Thyroid gland (tissue), 4 donors: ENCODE measurements around the gene RPP38. TPM values are rescaled to one million over a fixed set of nuclear protein-coding genes. Genes with fewer than 3 reads are reported as not detected.

Experiments
- DNase-seq, 2 donors: peaks; one replicate each; pipeline ENCODE4 v3.0.0-alpha.2; 2019
- H3K27ac ChIP-seq, 3 donors: fragments of 200-600 bp; sonication (generic); 1 replicate in 2 of 3; 2 replicates in 1 of 3; pipeline ENCODE4 v1.5.1; 2016 to 2019; ENCODE audit warnings: mild to moderate bottlenecking in 1 of 3, moderate library complexity in 1 of 3
- H3K27me3 ChIP-seq: fragments of 200-600 bp; sonication (generic); one replicate; pipeline ENCODE4 v1.5.1; 2019
- H3K36me3 ChIP-seq, 2 donors: fragments of 200-600 bp; sonication (generic); one replicate each; pipeline ENCODE4 v1.5.1; 2016 to 2019
- H3K4me1 ChIP-seq, 2 donors: fragments of 200-600 bp; sonication (generic); one replicate each; pipeline ENCODE4 v1.5.1; 2017 to 2019
- H3K4me3 ChIP-seq, 3 donors: fragments of 200-600 bp; sonication (generic); replicated peaks in 1 of 3; 1 replicate in 2 of 3; 2 replicates in 1 of 3; pipeline ENCODE4 v1.5.1; 2016; ENCODE audit warnings: mild to moderate bottlenecking in 1 of 3
- H3K9me3 ChIP-seq: fragments of 200-600 bp; sonication (generic); one replicate; pipeline ENCODE4 v1.5.1; 2017
- POLR2A ChIP-seq, 2 donors: fragments of 450-650 bp; IDR thresholded peaks; one replicate each; pipeline ENCODE4 v1.6.1; 2017; ENCODE audit warnings: antibody characterized with exemption in 2 of 2, mild to moderate bottlenecking in 2 of 2, moderate library complexity in 1 of 2
- WGBS, 2 donors: methylation state at CpG; one replicate each; pipeline ENCODE4 v1.1.5; 2017; 5-methylcytosine and 5-hydroxymethylcytosine counted together
- intact Hi-C: fragments of 100-400 bp; cut with DNase I; formaldehyde crosslinking; loops from one replicate; pipeline ENCODE4 v1.15.1; 2023
- total RNA-seq, 4 donors: library from RNA; depleted of rRNA; stranded (reverse); fragments of >200 nt; gene quantifications; one replicate each; pipeline ENCODE4 v1.2.3, GENCODE V29; 2016
- TF ChIP-seq, protein P1 (sequence below), 6 experiments: fragments of 200-600 bp in 3 of 6; fragments of 450-650 bp in 3 of 6; sonication (generic) in 3 of 6; IDR thresholded peaks; one replicate each; pipeline ENCODE4 v1.5.1; 2016 to 2019; ENCODE audit warnings: antibody characterized with exemption in 6 of 6, mild to moderate bottlenecking in 2 of 6, inconsistent platforms in 1 of 6, moderate library complexity in 1 of 6

RPP38 gene
- total RNA-seq, 4 donors from 2014 or later: 17.0 to 28.5 (median 19.3) TPM

DNA sequence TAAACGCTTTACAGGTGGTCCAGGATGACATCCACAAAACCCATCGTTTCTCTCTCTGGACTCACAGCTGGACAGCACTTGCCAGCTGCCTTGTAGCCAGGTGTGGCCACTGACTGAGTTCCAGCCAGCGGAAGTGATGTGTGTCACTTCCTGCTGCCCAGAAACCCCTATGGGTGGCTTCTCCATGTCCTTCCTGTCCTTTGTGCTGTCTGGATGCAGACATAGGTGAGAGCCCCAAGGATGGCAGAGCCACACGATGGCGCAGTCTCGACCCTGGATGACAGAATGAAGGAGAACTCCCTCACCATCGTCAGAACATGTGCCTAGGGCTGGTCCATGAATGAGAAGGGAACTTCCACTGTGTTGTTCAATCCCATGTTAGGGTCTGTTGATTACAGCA, 49.2 kb downstream of the RPP38 start:
- H3K27me3 ChIP-seq: no peaks in the 10 kb centered on the region
- H3K4me3 ChIP-seq: no peak overlapping the region
- no peak for DNase-seq
- H3K36me3 ChIP-seq: no peaks in the 10 kb centered on the region
- no peak overlapping the region for H3K27ac ChIP-seq
- TF ChIP-seq, protein P1, sequence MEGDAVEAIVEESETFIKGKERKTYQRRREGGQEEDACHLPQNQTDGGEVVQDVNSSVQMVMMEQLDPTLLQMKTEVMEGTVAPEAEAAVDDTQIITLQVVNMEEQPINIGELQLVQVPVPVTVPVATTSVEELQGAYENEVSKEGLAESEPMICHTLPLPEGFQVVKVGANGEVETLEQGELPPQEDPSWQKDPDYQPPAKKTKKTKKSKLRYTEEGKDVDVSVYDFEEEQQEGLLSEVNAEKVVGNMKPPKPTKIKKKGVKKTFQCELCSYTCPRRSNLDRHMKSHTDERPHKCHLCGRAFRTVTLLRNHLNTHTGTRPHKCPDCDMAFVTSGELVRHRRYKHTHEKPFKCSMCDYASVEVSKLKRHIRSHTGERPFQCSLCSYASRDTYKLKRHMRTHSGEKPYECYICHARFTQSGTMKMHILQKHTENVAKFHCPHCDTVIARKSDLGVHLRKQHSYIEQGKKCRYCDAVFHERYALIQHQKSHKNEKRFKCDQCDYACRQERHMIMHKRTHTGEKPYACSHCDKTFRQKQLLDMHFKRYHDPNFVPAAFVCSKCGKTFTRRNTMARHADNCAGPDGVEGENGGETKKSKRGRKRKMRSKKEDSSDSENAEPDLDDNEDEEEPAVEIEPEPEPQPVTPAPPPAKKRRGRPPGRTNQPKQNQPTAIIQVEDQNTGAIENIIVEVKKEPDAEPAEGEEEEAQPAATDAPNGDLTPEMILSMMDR (IDR thresholded peaks at IDR 0.05): no peak
- TF ChIP-seq POLR2A (IDR thresholded peaks at IDR 0.05): no peak
- H3K9me3 ChIP-seq: no peaks in the 10 kb centered on the region
- peaks cover 0 to 3% of the 10 kb centered on the region in 2 donors for H3K4me1 ChIP-seq
- intact Hi-C loops: no loop called here
- WGBS, 2 donors: 76 to 87% methylated on average over 7 of the region's 7 CpGs

DNA sequence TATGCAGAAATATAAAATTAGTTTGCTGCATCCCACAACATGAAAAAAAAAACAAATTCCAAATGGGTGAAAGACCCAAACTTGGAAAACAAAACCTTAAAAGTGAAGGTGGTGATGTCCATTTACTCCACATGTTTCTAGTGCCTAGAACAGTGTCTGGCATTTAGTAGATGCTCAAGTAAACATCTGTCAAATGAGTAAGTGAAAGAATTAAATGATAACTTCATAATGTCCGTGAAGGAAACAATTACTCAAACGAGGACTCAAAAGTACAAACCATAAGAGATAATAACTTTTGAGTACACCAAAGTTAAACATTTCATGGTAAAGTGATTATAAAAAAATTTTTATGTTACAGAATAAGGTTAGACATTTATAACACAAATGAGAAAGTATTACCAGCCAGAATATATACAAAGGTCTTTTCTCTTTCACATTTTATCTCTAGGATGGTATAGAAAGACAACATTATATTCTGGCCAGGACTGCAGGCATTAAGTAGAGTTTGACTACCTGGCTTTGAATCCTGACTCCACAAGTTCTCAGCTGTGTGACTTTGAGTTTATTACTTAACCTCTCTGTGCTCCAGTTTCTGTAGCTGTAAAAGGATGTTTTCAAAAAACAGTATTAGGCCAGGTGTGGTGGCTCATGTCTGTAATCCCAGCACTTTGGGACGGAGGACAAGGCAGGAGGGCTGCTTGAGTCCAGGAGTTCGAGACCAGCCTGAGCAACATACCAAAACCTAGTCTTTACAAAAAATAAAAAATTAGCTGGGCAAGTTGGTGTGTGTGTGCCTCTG, 50.6 kb downstream of the RPP38 start:
- intact Hi-C loops: no loop called here
- 93% methylated on average over 4 of the region's 4 CpGs for WGBS, 2 donors
- Histone ChIP-seq H3K27ac (no peak overlapping the region), H3K27me3 (no peaks in the 10 kb centered on the region), H3K4me3 (no peak overlapping the region), H3K9me3 (no peaks in the 10 kb centered on the region), H3K36me3 (no peaks in the 10 kb centered on the region), H3K4me1 (no peaks in the 10 kb centered on the region)
- no peak for DNase-seq
- no peak for TF ChIP-seq POLR2A (IDR thresholded peaks at IDR 0.05)
- TF ChIP-seq, protein P1 (IDR thresholded peaks at IDR 0.05): no peak

DNA sequence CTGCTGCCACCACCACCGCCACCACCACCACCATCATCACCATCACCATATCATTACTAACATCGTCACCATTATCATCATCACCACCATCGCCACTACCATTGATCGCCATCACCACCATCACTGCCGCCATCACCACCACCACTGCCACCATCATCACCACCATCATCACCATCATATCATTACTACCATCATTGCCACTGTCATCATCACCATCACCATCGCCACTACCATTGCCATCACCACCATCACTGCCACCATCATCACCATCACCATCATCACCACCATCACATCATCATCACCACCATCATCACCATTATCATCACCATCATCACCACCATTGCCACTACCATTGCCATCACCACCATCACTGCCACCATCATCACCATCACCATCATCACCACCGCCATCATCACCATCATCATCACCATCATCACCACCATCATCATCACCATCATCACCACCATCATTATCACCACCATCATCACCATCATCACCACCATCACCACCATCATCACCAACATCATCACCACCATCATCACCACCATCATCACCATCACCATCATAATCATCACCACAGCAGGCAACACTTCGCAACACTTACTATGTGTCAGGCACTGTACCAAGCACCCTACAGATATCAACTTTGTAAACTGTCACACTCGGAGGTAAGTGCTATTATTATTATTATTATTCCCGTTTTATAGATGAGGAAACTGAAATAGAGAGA, 52.1 kb downstream of the RPP38 start:
- TF ChIP-seq POLR2A (IDR thresholded peaks at IDR 0.05): no peak
- TF ChIP-seq, protein P1 (IDR thresholded peaks at IDR 0.05): no peak
- H3K4me3 ChIP-seq: no peak overlapping the region
- intact Hi-C loops: no loop called here
- no peaks in the 10 kb centered on the region for H3K9me3 ChIP-seq
- no peak for DNase-seq
- H3K27ac ChIP-seq: no peak overlapping the region
- 82 to 87% methylated on average over 10 of the region's 10 CpGs for WGBS, 2 donors
- no peaks in the 10 kb centered on the region for H3K4me1 ChIP-seq
- H3K27me3 ChIP-seq: no peaks in the 10 kb centered on the region
- H3K36me3 ChIP-seq: no peaks in the 10 kb centered on the region

DNA sequence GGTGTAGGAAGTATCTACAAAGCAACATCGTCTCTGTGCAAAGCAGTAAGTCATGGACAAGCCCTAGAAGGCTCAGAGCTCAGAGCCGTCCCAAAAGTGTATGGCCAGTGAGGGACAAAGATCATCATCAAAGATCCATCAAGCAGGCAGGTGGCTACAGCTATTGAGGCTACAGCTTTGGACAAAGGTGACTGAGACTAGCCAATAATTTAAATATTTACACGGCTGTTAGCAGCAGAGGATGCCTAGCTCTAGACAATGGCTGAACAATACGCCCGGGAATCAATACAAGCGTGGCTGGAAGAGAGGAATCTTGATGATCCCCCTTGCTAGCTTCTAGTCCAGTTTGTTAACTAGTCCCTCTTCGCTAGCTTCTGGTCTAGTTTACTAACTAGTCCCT, 53.4 kb downstream of the RPP38 start:
- TF ChIP-seq POLR2A (IDR thresholded peaks at IDR 0.05): no peak
- TF ChIP-seq, protein P1 (IDR thresholded peaks at IDR 0.05): no peak
- DNase-seq: no peak
- Histone ChIP-seq H3K4me3 (no peak overlapping the region), H3K27me3 (no peaks in the 10 kb centered on the region), H3K36me3 (no peaks in the 10 kb centered on the region), H3K4me1 (no peaks in the 10 kb centered on the region), H3K27ac (no peak overlapping the region), H3K9me3 (no peaks in the 10 kb centered on the region)
- intact Hi-C loops: no loop called here
- 97% methylated on average over 7 of the region's 7 CpGs for WGBS, 2 donors

DNA sequence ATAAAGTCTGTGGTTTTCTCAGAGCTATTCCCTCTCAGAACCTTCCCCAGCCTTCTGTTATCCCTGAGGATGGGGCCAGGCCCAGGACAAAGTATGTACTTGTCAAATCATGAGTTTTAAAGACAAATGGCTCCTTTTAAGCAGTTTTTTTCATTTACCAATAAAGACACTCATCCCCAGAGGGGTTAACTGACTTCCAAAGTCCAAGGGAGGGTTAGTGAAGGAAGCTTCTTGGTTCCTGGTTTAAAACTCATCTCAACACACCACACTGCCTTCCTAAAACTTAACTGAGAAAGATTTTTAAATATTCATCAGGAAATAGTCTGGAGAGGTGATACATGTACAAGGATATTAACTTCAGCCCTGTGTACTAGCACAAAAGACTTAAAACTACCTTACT, 55.4 kb downstream of the RPP38 start:
- DNase-seq: no peak
- TF ChIP-seq, protein P1 (IDR thresholded peaks at IDR 0.05): no peak
- no peak for TF ChIP-seq POLR2A (IDR thresholded peaks at IDR 0.05)
- no peak overlapping the region for H3K27ac ChIP-seq
- intact Hi-C loops: no loop called here
- no peaks in the 10 kb centered on the region for H3K9me3 ChIP-seq
- H3K36me3 ChIP-seq: no peaks in the 10 kb centered on the region
- no peaks in the 10 kb centered on the region for H3K4me1 ChIP-seq
- H3K4me3 ChIP-seq: no peak overlapping the region
- H3K27me3 ChIP-seq: no peaks in the 10 kb centered on the region
